ENCODE measurements around the gene IRS2. TPM values are rescaled to one million over a fixed set of nuclear protein-coding genes. Genes with fewer than 3 reads are reported as not detected.

IRS2 gene
- total and polyA plus RNA-seq, 2 donors (not counting 1 experiment from before 2014, with no cell fraction given) = 2.3 TPM

- Histone ChIP-seq H4K20me1 (ENCODE audit: control insufficient read depth, extremely low read depth, insufficient read depth, low read length) (no peaks in the 10 kb centered on the region), H3K4me3 (replicated peaks in 1 of 4; ENCODE audit: control extremely low read depth in 1 of 4, insufficient read depth in 1 of 4, low read depth in 3 of 4, low read length in 4 of 4) (no peak overlapping the region), H3K27ac (ENCODE audit: insufficient read depth, low read length) (no peak overlapping the region), H3K4me1 (ENCODE audit: control insufficient read depth, extremely low read depth, insufficient read depth, low read length) (no peaks in the 10 kb centered on the region), H3K4me2 (ENCODE audit: extremely low read depth, insufficient read depth, low read length) (no peak overlapping the region), H3K27me3 (ENCODE audit: control insufficient read depth, insufficient read depth, low read length) (no peaks in the 10 kb centered on the region), H3K9ac (ENCODE audit: insufficient read depth, low read length) (no peak overlapping the region), H3K79me2 (ENCODE audit: control insufficient read depth, insufficient read depth, low read length) (no peaks in the 10 kb centered on the region), H2AFZ (ENCODE audit: low read length) (no peak overlapping the region), H3K9me3 (ENCODE audit: control insufficient read depth, insufficient read depth, low read depth, low read length) (no peaks in the 10 kb centered on the region), H3K36me3 (ENCODE audit: control insufficient read depth, insufficient read depth, low read length) (no peaks in the 10 kb centered on the region)
- TF ChIP-seq CTCF (conservative IDR thresholded peaks at IDR 0.05 in 1 of 2, IDR thresholded peaks at IDR 0.05 in 1 of 2; ENCODE audit: low read depth in 1 of 2, low read length in 2 of 2) (no peak), EZH2 (IDR thresholded peaks at IDR 0.05; ENCODE audit: low read length, missing control alignments) (no peak)
- DNase-seq (ENCODE audit: low read depth in 2 of 2) = no peak
Measured at GRCh38 chr13:109758937-109759480, 27.4 kb downstream of the IRS2 start.

GRCh38 chr13:109756778-109757177 is 29.6 kb downstream of the IRS2 start:
- TF ChIP-seq CTCF (conservative IDR thresholded peaks at IDR 0.05 in 1 of 2, IDR thresholded peaks at IDR 0.05 in 1 of 2; ENCODE audit: low read depth in 1 of 2, low read length in 2 of 2) (no peak), EZH2 (IDR thresholded peaks at IDR 0.05; ENCODE audit: low read length, missing control alignments) (no peak)
- H3K36me3 ChIP-seq (ENCODE audit: control insufficient read depth, insufficient read depth, low read length) = no peaks in the 10 kb centered on the region
- no peaks in the 10 kb centered on the region for H3K79me2 ChIP-seq (ENCODE audit: control insufficient read depth, insufficient read depth, low read length)
- no peak overlapping the region for H3K9ac ChIP-seq (ENCODE audit: insufficient read depth, low read length)
- H4K20me1 ChIP-seq (ENCODE audit: control insufficient read depth, extremely low read depth, insufficient read depth, low read length) = no peaks in the 10 kb centered on the region
- no peak overlapping the region for H3K27ac ChIP-seq (ENCODE audit: insufficient read depth, low read length)
- no peak for DNase-seq (ENCODE audit: low read depth in 2 of 2)
- no peaks in the 10 kb centered on the region for H3K4me1 ChIP-seq (ENCODE audit: control insufficient read depth, extremely low read depth, insufficient read depth, low read length)
- H2AFZ ChIP-seq (ENCODE audit: low read length) = no peak overlapping the region
- no peaks in the 10 kb centered on the region for H3K27me3 ChIP-seq (ENCODE audit: control insufficient read depth, insufficient read depth, low read length)
- no peaks in the 10 kb centered on the region for H3K9me3 ChIP-seq (ENCODE audit: control insufficient read depth, insufficient read depth, low read depth, low read length)
- no peak overlapping the region for H3K4me2 ChIP-seq (ENCODE audit: extremely low read depth, insufficient read depth, low read length)
- H3K4me3 ChIP-seq (replicated peaks in 1 of 4; ENCODE audit: control extremely low read depth in 1 of 4, insufficient read depth in 1 of 4, low read depth in 3 of 4, low read length in 4 of 4) = no peak overlapping the region

- H3K9ac ChIP-seq (ENCODE audit: insufficient read depth, low read length) = no peak overlapping the region
- H4K20me1 ChIP-seq (ENCODE audit: control insufficient read depth, extremely low read depth, insufficient read depth, low read length) = no peaks in the 10 kb centered on the region
- no peaks in the 10 kb centered on the region for H3K4me1 ChIP-seq (ENCODE audit: control insufficient read depth, extremely low read depth, insufficient read depth, low read length)
- no peaks in the 10 kb centered on the region for H3K36me3 ChIP-seq (ENCODE audit: control insufficient read depth, insufficient read depth, low read length)
- no peak for TF ChIP-seq CTCF (conservative IDR thresholded peaks at IDR 0.05 in 1 of 2, IDR thresholded peaks at IDR 0.05 in 1 of 2; ENCODE audit: low read depth in 1 of 2, low read length in 2 of 2)
- no peak for TF ChIP-seq EZH2 (IDR thresholded peaks at IDR 0.05; ENCODE audit: low read length, missing control alignments)
- no peaks in the 10 kb centered on the region for H3K27me3 ChIP-seq (ENCODE audit: control insufficient read depth, insufficient read depth, low read length)
- H3K4me3 ChIP-seq (replicated peaks in 1 of 4; ENCODE audit: control extremely low read depth in 1 of 4, insufficient read depth in 1 of 4, low read depth in 3 of 4, low read length in 4 of 4) = no peak overlapping the region
- DNase-seq (ENCODE audit: low read depth in 2 of 2) = no peak
- no peak overlapping the region for H3K4me2 ChIP-seq (ENCODE audit: extremely low read depth, insufficient read depth, low read length)
- H3K27ac ChIP-seq (ENCODE audit: insufficient read depth, low read length) = no peak overlapping the region
- no peak overlapping the region for H2AFZ ChIP-seq (ENCODE audit: low read length)
- no peaks in the 10 kb centered on the region for H3K9me3 ChIP-seq (ENCODE audit: control insufficient read depth, insufficient read depth, low read depth, low read length)
- H3K79me2 ChIP-seq (ENCODE audit: control insufficient read depth, insufficient read depth, low read length) = no peaks in the 10 kb centered on the region
Measured at GRCh38 chr13:109755997-109756396, 30.4 kb downstream of the IRS2 start.

Measured in fibroblast of lung (primary cell).